Measurements from ENCODE around the gene HMCN1.

DNA sequence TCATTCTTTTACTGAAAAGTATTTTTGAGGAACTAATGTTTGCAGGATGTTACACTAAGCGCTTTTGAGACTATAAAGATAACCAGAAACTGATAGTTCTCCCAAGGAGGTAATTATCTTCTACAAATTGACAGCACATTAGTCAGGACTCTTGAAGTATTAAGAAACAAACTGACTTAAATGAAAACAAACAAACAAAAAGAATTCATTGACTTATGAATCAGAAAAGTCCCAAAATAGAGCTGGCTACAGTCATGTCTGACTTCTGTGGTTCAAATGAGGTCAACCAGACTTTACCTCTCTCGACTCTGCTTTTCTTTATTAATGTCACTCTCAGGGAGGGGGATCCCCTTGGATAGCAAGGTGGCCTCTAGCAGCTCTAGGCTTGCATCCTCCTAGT, 344.1 kb downstream of the HMCN1 start:
- TF ChIP-seq, protein P1, sequence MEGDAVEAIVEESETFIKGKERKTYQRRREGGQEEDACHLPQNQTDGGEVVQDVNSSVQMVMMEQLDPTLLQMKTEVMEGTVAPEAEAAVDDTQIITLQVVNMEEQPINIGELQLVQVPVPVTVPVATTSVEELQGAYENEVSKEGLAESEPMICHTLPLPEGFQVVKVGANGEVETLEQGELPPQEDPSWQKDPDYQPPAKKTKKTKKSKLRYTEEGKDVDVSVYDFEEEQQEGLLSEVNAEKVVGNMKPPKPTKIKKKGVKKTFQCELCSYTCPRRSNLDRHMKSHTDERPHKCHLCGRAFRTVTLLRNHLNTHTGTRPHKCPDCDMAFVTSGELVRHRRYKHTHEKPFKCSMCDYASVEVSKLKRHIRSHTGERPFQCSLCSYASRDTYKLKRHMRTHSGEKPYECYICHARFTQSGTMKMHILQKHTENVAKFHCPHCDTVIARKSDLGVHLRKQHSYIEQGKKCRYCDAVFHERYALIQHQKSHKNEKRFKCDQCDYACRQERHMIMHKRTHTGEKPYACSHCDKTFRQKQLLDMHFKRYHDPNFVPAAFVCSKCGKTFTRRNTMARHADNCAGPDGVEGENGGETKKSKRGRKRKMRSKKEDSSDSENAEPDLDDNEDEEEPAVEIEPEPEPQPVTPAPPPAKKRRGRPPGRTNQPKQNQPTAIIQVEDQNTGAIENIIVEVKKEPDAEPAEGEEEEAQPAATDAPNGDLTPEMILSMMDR (IDR thresholded peaks at IDR 0.05), result no peak
- no peak for TF ChIP-seq POLR2A (IDR thresholded peaks at IDR 0.05)
